B cell (primary cell): ENCODE data around the gene CD8A. TPM values are rescaled to one million over a fixed set of nuclear protein-coding genes. Genes with fewer than 3 reads are reported as not detected.

Source experiments
- ATAC-seq: fragments of 200-7000 bp; cut with Tn5 transposase; one replicate; pipeline ENCODE4 v1.10.0; 2021; ENCODE audit warnings: low read depth, mild to moderate bottlenecking, moderate number of reproducible peaks, moderate library complexity
- CTCF ChIA-PET: fragments of 350-600 bp; sonication (Branson Sonifier 250); formaldehyde crosslinking; loops from one replicate; lab custom pipeline; 2021; ENCODE audit warnings: antibody characterized with exemption, inconsistent platforms; lab: Charles Lee
- POLR2A ChIA-PET: fragments of 350-600 bp; sonication (Branson Sonifier 250); formaldehyde crosslinking; loops from one replicate; lab custom pipeline; 2021; ENCODE audit warnings: antibody characterized with exemption; lab: Charles Lee
- DNase-seq: peaks from one replicate; pipeline ENCODE4 v3.0.0; 2013
- H2AFZ ChIP-seq: 2 replicates; pipeline ENCODE4 v1.6.1; 2012; ENCODE audit warnings: mild to moderate bottlenecking, low read depth, low read length; ENCODE audit not compliant: insufficient read depth, poor library complexity, severe bottlenecking
- H3K27ac ChIP-seq, 2 donors: 1 replicate in 1 of 2; 2 replicates in 1 of 2; pipeline ENCODE4 v1.5.1; 2012 to 2013; ENCODE audit warnings: low read length in 2 of 2, mild to moderate bottlenecking in 2 of 2, moderate library complexity in 1 of 2
- H3K27me3 ChIP-seq, 4 experiments: fragments of 200-600 bp in 1 of 4; sonication (generic) in 1 of 4; replicated peaks in 1 of 4; 1 replicate in 2 of 4; 2 replicates in 2 of 4; pipeline versions ENCODE4 v1.6.1 to v1.7.0; 2013 to 2016; ENCODE audit warnings: low read length in 3 of 4, mild to moderate bottlenecking in 2 of 4, mixed read lengths in 1 of 4, moderate library complexity in 1 of 4; ENCODE audit not compliant: insufficient read depth in 4 of 4, control insufficient read depth in 3 of 4; ENCODE audit errors: control extremely low read depth in 1 of 4
- H3K36me3 ChIP-seq, 2 experiments: replicated peaks in 1 of 2; 1 replicate in 1 of 2; 2 replicates in 1 of 2; pipeline versions ENCODE4 v1.6.1 to v1.7.1; 2013; ENCODE audit warnings: low read length in 1 of 2; ENCODE audit not compliant: insufficient read depth in 2 of 2, control insufficient read depth in 1 of 2; ENCODE audit errors: control extremely low read depth in 1 of 2, extremely low read depth in 1 of 2
- H3K4me1 ChIP-seq, 2 donors: fragments of 200-600 bp in 1 of 2; sonication (generic) in 1 of 2; 1 replicate in 1 of 2; 2 replicates in 1 of 2; pipeline versions ENCODE4 v1.5.1 to v1.6.1; 2013 to 2017; ENCODE audit warnings: low read length in 2 of 2; ENCODE audit not compliant: control insufficient read depth in 2 of 2, insufficient read depth in 2 of 2
- H3K4me2 ChIP-seq: replicated peaks from 2 replicates; pipeline ENCODE3; 2012; ENCODE audit warnings: mild to moderate bottlenecking, low read depth, low read length; ENCODE audit not compliant: poor library complexity, severe bottlenecking
- H3K4me3 ChIP-seq, 5 experiments: fragments of 200-600 bp in 1 of 5; sonication (generic) in 1 of 5; 1 replicate in 3 of 5; 2 replicates in 2 of 5; pipeline versions ENCODE4 v1.5.1 to v1.7.0; 2011 to 2016; ENCODE audit warnings: low read length in 4 of 5, mild to moderate bottlenecking in 4 of 5, low read depth in 2 of 5, control low read depth in 1 of 5, moderate library complexity in 1 of 5; ENCODE audit not compliant: insufficient read depth in 1 of 5; ENCODE audit errors: control extremely low read depth in 1 of 5, extremely low read depth in 1 of 5
- H3K79me2 ChIP-seq: fragments of 200-600 bp; sonication (generic); one replicate; pipeline ENCODE4 v1.6.0; 2016; ENCODE audit warnings: low read length; ENCODE audit not compliant: control insufficient read depth, insufficient read depth
- H3K9ac ChIP-seq: fragments of 200-600 bp; sonication (generic); 2 replicates; pipeline ENCODE4 v1.6.1; 2017; ENCODE audit warnings: mild to moderate bottlenecking, low read length, moderate library complexity
- H3K9me3 ChIP-seq, 3 donors: one replicate each; pipeline versions ENCODE4 v1.6.1 to v1.7.1; 2013; ENCODE audit warnings: low read length in 2 of 3; ENCODE audit not compliant: control insufficient read depth in 2 of 3, insufficient read depth in 1 of 3; ENCODE audit errors: control extremely low read depth in 1 of 3
- H4K20me1 ChIP-seq: 2 replicates; pipeline ENCODE4 v1.6.0; 2012; ENCODE audit warnings: mild to moderate bottlenecking, low read length; ENCODE audit not compliant: insufficient read depth, control insufficient read depth, poor library complexity, severe bottlenecking
- H3K27ac Mint-ChIP-seq: one replicate; pipeline ENCODE4 v1.8.0; 2021; ENCODE audit warnings: mixed read lengths
- H3K27me3 Mint-ChIP-seq: one replicate; pipeline ENCODE4 v1.8.0; 2021; ENCODE audit warnings: mixed read lengths
- H3K4me1 Mint-ChIP-seq: one replicate; pipeline ENCODE4 v1.8.0; 2021; ENCODE audit warnings: mixed read lengths
- H3K4me3 Mint-ChIP-seq: one replicate; pipeline ENCODE4 v1.8.0; 2021; ENCODE audit warnings: mixed read lengths
- H3K9me3 Mint-ChIP-seq: one replicate; pipeline ENCODE4 v1.8.0; 2022; ENCODE audit warnings: mixed read lengths; ENCODE audit not compliant: insufficient read depth
- CTCF ChIP-seq: fragments of 200-600 bp; IDR thresholded peaks from one replicate; pipeline ENCODE4 v1.8.0; 2022; ENCODE audit warnings: antibody characterized with exemption, mild to moderate bottlenecking
- EZH2 ChIP-seq: IDR thresholded peaks from 2 replicates; pipeline ENCODE4 v1.6.1; 2012; ENCODE audit warnings: borderline replicate concordance, low read depth, mild to moderate bottlenecking, moderate library complexity, low read length; ENCODE audit not compliant: insufficient read depth, poor library complexity, severe bottlenecking
- WGBS: methylation state at CpG from one replicate; pipeline ENCODE4 v1.1.5; 2013; ENCODE audit warnings: missing lambda C conversion rate; ENCODE audit not compliant: insufficient coverage; 5-methylcytosine and 5-hydroxymethylcytosine counted together
- intact Hi-C: fragments of 100-400 bp; cut with micrococcal nuclease; formaldehyde crosslinking; loops from one replicate; pipeline ENCODE4 v1.10.0; 2022
- polyA plus RNA-seq: library from polyadenylated mRNA; depleted of rRNA; stranded (reverse); fragments of >200 nt; gene quantifications from 2 replicates; pipeline ENCODE4 v1.2.3, GENCODE V29; 2012
- total RNA-seq, 2 donors: library from RNA; stranded (reverse); fragments of 120-200 nt in 1 of 2; gene quantifications; 1 replicate in 1 of 2; 2 replicates in 1 of 2; pipeline versions ENCODE4 v1.2.3 to v1.2.4, GENCODE V29; 2013 to 2022

Gene CD8A
- total and polyA plus RNA-seq, 2 donors (not counting 1 experiment from before 2014, with no cell fraction given), result 0.49 to 0.76 TPM

- DNase-seq, result no peak
- H3K4me2 ChIP-seq, result no peak overlapping the region
- no peaks in the 10 kb centered on the region for H3K36me3 ChIP-seq
- no peaks in the 10 kb centered on the region for H3K79me2 ChIP-seq
- Mint-ChIP-seq H3K27ac (no peak overlapping the region), H3K9me3 (peaks cover 5% of the 10 kb centered on the region), H3K27me3 (peaks cover 11% of the 10 kb centered on the region), H3K4me1 (no peaks in the 10 kb centered on the region), H3K4me3 (no peak overlapping the region)
- POLR2A ChIA-PET, result no interaction called here
- WGBS, result 98% methylated on average over 13 of the region's 13 CpGs
- intact Hi-C loops, result no loop called here
- H3K27ac ChIP-seq, result no peak overlapping the region
- H3K4me3 ChIP-seq, result no peak overlapping the region
- no peaks in the 10 kb centered on the region for H4K20me1 ChIP-seq
- peaks cover 0 to 7% (median 0%) of the 10 kb centered on the region in 4 experiments for H3K27me3 ChIP-seq
- no peak overlapping the region for H2AFZ ChIP-seq
- CTCF ChIA-PET, result no interaction called here
- H3K4me1 ChIP-seq, result no peaks in the 10 kb centered on the region
- TF ChIP-seq EZH2 (no peak), CTCF (no peak)
- H3K9me3 ChIP-seq, result peaks cover 2 to 15% (median 7%) of the 10 kb centered on the region in 3 donors
- H3K9ac ChIP-seq, result no peak overlapping the region
- ATAC-seq, result no peak
Measured at GRCh38 chr2:86821306-86821705, 30.6 kb upstream of the CD8A start.

GRCh38 chr2:86818957-86819356 lies 28.2 kb upstream of the CD8A start:
- no CpG with 5 or more reads among the region's 2 CpGs for WGBS
- no peak for TF ChIP-seq CTCF
- Histone ChIP-seq H3K36me3 (no peaks in the 10 kb centered on the region), H3K79me2 (no peaks in the 10 kb centered on the region), H3K4me3 (no peak overlapping the region), H3K4me2 (no peak overlapping the region), H3K9me3 (peaks cover 2 to 15% (median 7%) of the 10 kb centered on the region in 3 donors), H2AFZ (no peak overlapping the region), H3K9ac (no peak overlapping the region), H3K4me1 (no peaks in the 10 kb centered on the region), H4K20me1 (no peaks in the 10 kb centered on the region), H3K27me3 (peaks cover 0 to 11% (median 0%) of the 10 kb centered on the region in 4 experiments), H3K27ac (no peak overlapping the region)
- Mint-ChIP-seq H3K27me3 (peaks cover 12% of the 10 kb centered on the region), H3K4me3 (no peak overlapping the region), H3K27ac (no peak overlapping the region), H3K4me1 (no peaks in the 10 kb centered on the region), H3K9me3 (peaks cover 5% of the 10 kb centered on the region)
- CTCF ChIA-PET, result interaction anchor here (0.9 kb wide), 1 partner anchor 10 kb away, joined by 3 read pairs; no protein-coding TSS in a partner anchor
- intact Hi-C loops, result no loop called here
- ATAC-seq, result no peak
- POLR2A ChIA-PET, result no interaction called here
- no peak for DNase-seq
